ENCODE results near the gene STAG1.
A peak's percentile ranks its signal among the peaks of the same experiment; 100 is the strongest.

STAG1 gene

GRCh38 chr3:136311261-136311660, 440.9 kb downstream of the STAG1 start:
- TF ChIP-seq CTCF (IDR thresholded peaks at IDR 0.05; ENCODE audit: control insufficient read depth, extremely low read depth, insufficient read depth) = no peak
- no peak for DNase-seq (ENCODE audit: low read depth)
- no peak overlapping the region for H3K4me3 ChIP-seq (ENCODE audit: low read depth, low read length)

DNA sequence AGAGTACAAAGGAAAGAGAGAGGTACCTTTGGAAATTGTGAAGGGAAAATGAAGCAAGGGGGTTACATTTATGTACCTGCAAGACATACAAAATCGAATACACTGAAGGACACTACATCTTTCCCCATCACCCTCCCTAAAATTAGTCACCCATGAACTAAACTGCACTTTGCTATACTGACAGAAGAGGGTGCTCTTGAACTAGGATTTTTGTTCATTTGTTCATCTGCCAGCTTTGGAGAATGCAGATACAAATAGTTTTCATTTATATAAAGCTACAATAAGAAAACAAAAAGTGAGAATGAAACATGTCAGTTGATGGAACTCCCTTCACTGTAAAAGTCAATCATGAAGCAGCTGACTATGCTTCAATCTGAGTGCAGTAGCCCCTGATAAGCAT, 446.3 kb downstream of the STAG1 start:
- TF ChIP-seq CTCF (IDR thresholded peaks at IDR 0.05; ENCODE audit: control insufficient read depth, extremely low read depth, insufficient read depth) = peak; percentile 55
- peak; percentile 4 for DNase-seq (ENCODE audit: low read depth)
- H3K4me3 ChIP-seq (ENCODE audit: low read depth, low read length) = no peak overlapping the region

GRCh38 chr3:136300444-136300843, 451.7 kb downstream of the STAG1 start:
- no peak for TF ChIP-seq CTCF (IDR thresholded peaks at IDR 0.05; ENCODE audit: control insufficient read depth, extremely low read depth, insufficient read depth)
- no peak for DNase-seq (ENCODE audit: low read depth)
- H3K4me3 ChIP-seq (ENCODE audit: low read depth, low read length) = no peak overlapping the region

DNA sequence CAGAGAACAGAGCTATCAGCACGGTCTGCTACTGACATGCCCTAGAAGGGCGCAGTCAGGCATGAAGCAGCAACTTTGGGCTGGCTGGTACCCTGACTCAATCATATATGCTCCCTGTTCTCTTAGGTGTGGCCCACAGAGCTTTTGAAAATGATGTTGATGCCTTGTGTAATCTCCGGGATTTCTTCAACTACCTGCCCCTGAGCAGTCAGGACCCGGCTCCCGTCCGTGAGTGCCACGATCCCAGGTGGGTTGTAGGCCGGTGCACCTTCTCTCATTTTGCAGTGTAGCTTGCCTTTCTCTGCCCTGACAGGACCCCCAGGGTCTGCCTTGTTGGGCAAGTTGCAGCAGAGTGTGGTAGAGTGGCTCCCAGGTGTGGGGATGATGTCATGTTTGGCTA, 454.4 kb downstream of the STAG1 start:
- no peak overlapping the region for H3K4me3 ChIP-seq (ENCODE audit: low read depth, low read length)
- no peak for DNase-seq (ENCODE audit: low read depth)
- no peak for TF ChIP-seq CTCF (IDR thresholded peaks at IDR 0.05; ENCODE audit: control insufficient read depth, extremely low read depth, insufficient read depth)

DNA sequence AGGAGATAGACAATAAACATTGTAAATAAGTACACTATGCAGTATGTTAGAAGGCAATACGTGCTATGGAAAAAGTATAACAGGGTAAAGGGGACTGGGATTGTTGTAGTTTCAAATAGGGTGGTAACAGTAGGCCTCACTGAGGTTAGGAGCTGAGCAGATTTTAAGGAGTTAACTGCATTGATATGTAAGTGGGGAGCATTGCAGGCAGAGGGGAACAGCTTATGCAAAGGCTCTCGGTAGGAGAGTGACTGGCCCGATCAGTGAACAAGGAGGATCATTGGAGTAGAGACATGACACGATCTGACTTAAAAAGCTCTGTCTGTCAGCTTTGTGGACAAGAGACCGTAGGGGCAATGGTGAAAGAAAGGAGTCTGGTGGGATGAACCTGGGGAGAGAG, 455.2 kb downstream of the STAG1 start:
- no peak overlapping the region for H3K4me3 ChIP-seq (ENCODE audit: low read depth, low read length)
- no peak for TF ChIP-seq CTCF (IDR thresholded peaks at IDR 0.05; ENCODE audit: control insufficient read depth, extremely low read depth, insufficient read depth)
- DNase-seq (ENCODE audit: low read depth) = no peak

GRCh38 chr3:136294176-136294575, 458.0 kb downstream of the STAG1 start:
- no peak for DNase-seq (ENCODE audit: low read depth)
- TF ChIP-seq CTCF (IDR thresholded peaks at IDR 0.05; ENCODE audit: control insufficient read depth, extremely low read depth, insufficient read depth) = no peak
- H3K4me3 ChIP-seq (ENCODE audit: low read depth, low read length) = no peak overlapping the region

- DNase-seq (ENCODE audit: low read depth) = no peak
- H3K4me3 ChIP-seq (ENCODE audit: low read depth, low read length) = no peak overlapping the region
- no peak for TF ChIP-seq CTCF (IDR thresholded peaks at IDR 0.05; ENCODE audit: control insufficient read depth, extremely low read depth, insufficient read depth)
These were observed 458.9 kb downstream of the STAG1 start for GRCh38 chr3:136293279-136293678.

Data from LNCaP clone FGC (cell line).